Dermis lymphatic vessel endothelial cell (primary cell): Measurements from ENCODE around the gene CBY2. TPM values are rescaled to one million over a fixed set of nuclear protein-coding genes. Genes with fewer than 3 reads are reported as not detected.

Source experiments
- total RNA-seq: library from RNA; depleted of rRNA; stranded (reverse); fragments of >200 nt; gene quantifications from 2 replicates; pipeline ENCODE4 v1.2.1, GENCODE V29; 2014

The CBY2 gene, protein sequence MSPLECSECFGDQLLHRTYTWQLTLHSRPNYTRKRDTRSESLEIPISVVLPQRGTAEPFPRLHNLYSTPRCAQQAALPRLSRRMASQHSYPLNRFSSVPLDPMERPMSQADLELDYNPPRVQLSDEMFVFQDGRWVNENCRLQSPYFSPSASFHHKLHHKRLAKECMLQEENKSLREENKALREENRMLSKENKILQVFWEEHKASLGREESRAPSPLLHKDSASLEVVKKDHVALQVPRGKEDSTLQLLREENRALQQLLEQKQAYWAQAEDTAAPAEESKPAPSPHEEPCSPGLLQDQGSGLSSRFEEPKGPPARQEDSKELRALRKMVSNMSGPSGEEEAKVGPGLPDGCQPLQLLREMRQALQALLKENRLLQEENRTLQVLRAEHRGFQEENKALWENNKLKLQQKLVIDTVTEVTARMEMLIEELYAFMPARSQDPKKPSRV
- total RNA-seq: under 0.01 TPM in 1 of 2 replicates, not detected in the other

DNA sequence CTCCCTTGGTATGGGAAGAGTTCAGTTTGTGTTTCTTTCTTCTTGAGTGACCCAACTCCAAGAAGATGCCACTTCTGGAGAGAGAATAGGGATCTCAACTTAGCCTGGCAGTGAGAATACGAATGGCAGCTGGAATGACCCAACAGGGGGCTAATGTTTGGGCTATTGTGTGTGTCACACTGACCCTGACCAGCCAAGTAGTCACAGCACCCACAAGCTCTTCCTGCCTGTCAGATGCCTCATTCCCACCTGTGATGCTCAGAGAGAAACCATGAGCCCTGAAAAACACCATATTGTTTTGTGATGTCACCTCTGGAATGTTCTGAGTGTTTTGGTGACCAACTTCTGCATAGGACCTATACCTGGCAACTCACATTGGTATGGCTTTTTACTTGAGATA, at the start of gene CBY2:
TSS of gene CBY2 (plus strand) at position 233 of the 400 bp plus-strand sequence. CDS start at position 304, 71 bp downstream.

Other genes starting within 250 kb of the CBY2 start
- 26.8 and 30.1 TPM in 2 replicates for gene COG3, start 237.4 kb upstream of the CBY2 start, total RNA-seq
- gene ERICH6B, start 86.6 kb upstream of the CBY2 start, total RNA-seq: not detected in 2 replicates
- not detected in 2 replicates for gene SIAH3, start 149.4 kb downstream of the CBY2 start, total RNA-seq